ENCODE data around the gene TNRC18.

Gene TNRC18

GRCh38 chr7:5450549-5451327 lies 27.1 kb upstream of the TNRC18 start:
- DNase-seq = peak; percentile 50

GRCh38 chr7:5448378-5449037 lies 24.9 kb upstream of the TNRC18 start:
- no peak for DNase-seq

GRCh38 chr7:5445981-5446594 lies 22.5 kb upstream of the TNRC18 start:
- no peak for DNase-seq

- no peak for DNase-seq
These were observed 20.0 kb upstream of the TNRC18 start for GRCh38 chr7:5443678-5444077.

GRCh38 chr7:5442757-5443305 lies 19.2 kb upstream of the TNRC18 start:
- no peak for DNase-seq

GRCh38 chr7:5441840-5442503 lies 18.3 kb upstream of the TNRC18 start:
- no peak for DNase-seq

GRCh38 chr7:5439572-5440496 lies 16.2 kb upstream of the TNRC18 start:
- DNase-seq = no peak

- no peak for DNase-seq
These were observed 15.6 kb upstream of the TNRC18 start for GRCh38 chr7:5439209-5439571.

GRCh38 chr7:5437987-5438386 lies 14.4 kb upstream of the TNRC18 start:
- no peak for DNase-seq

- no peak for DNase-seq
These were observed 13.8 kb upstream of the TNRC18 start for GRCh38 chr7:5437348-5437892.

- DNase-seq = no peak
These were observed 12.5 kb upstream of the TNRC18 start for GRCh38 chr7:5436003-5436678.

- no peak for DNase-seq
These were observed 11.8 kb upstream of the TNRC18 start for GRCh38 chr7:5435291-5436002.

GRCh38 chr7:5433181-5433580 lies 9.5 kb upstream of the TNRC18 start:
- DNase-seq = no peak

GRCh38 chr7:5432691-5433090 lies 9.1 kb upstream of the TNRC18 start:
- no peak for DNase-seq

- DNase-seq = no peak
These were observed 8.0 kb upstream of the TNRC18 start for GRCh38 chr7:5431560-5432015.

- no peak for DNase-seq
These were observed 6.9 kb upstream of the TNRC18 start for GRCh38 chr7:5430612-5430947.

GRCh38 chr7:5429857-5430611 lies 6.4 kb upstream of the TNRC18 start:
- peak; percentile 72 for DNase-seq

GRCh38 chr7:5429253-5429856 lies 5.7 kb upstream of the TNRC18 start:
- DNase-seq = peak; percentile 55

Data from fibroblast of skin of back (primary cell).